HG02970 (cell line): ENCODE measurements around the gene RAD23B.
A peak's percentile ranks its signal among the peaks of the same experiment; 100 is the strongest.

Source experiments
- ATAC-seq: cut with Tn5 transposase; IDR thresholded peaks from one replicate; pipeline ENCODE4 v1.9.1; 2021; ENCODE audit warnings: mild to moderate bottlenecking, moderate library complexity, moderate number of reproducible peaks; ENCODE audit not compliant: unreplicated experiment, low FRiP score

Gene RAD23B

DNA sequence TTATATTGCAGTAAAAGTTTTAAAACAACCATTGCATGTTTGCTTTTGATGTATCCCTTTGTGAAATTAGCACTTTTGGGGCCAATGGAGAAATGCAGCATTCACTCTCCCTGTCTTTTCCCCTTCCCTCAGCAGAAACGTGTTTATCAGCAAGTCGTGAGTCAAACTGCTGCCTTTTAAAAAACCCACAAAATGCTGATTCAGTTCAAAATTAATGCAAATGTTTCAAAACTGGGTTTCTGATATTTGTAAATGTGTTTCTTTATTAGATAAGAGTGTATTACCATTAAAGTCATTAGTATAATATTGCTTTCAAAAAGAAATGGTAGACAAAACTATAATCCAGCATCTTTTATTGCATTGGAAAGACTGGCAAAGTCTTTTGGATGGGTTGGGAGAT lies 47.3 kb downstream of the RAD23B start:
- no peak for ATAC-seq

DNA sequence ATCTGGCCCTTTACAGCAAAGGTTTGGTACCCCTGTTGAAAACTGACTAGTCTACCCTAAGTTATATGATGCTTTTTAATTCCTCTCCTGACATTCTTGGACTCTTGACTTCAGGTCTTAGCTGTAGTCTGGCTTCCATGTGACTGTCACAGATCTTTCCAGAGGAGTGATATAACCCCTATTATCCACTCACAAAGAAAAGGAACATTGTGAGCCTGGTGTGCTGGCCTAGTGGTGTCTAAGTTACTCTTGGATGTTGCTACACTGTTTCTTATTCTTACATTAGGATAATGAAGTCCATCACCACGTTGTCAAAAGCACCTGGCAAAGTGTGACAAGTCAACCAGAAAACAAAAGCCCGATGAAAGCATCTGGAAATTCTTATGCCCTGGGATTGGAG lies 49.8 kb downstream of the RAD23B start:
- ATAC-seq = no peak

DNA sequence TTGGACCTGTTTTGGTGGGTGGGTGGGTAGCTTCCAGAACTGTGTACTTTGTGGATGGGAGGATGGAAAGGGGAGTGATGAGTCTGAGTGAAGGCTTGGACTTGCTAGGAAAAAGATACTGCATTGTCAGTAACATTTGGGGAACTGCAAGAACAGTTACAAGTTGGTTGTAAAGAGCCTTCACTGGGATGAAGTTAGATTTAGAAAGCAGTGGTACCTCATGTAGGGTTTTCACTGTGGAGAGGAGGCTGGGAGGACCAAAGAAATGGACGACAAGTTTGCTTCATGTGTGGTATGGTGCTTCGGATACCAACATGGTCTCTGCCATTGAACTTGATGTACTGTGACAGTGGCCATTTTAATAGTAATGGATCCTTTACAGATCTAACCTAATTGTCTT lies 50.3 kb downstream of the RAD23B start:
- no peak for ATAC-seq

DNA sequence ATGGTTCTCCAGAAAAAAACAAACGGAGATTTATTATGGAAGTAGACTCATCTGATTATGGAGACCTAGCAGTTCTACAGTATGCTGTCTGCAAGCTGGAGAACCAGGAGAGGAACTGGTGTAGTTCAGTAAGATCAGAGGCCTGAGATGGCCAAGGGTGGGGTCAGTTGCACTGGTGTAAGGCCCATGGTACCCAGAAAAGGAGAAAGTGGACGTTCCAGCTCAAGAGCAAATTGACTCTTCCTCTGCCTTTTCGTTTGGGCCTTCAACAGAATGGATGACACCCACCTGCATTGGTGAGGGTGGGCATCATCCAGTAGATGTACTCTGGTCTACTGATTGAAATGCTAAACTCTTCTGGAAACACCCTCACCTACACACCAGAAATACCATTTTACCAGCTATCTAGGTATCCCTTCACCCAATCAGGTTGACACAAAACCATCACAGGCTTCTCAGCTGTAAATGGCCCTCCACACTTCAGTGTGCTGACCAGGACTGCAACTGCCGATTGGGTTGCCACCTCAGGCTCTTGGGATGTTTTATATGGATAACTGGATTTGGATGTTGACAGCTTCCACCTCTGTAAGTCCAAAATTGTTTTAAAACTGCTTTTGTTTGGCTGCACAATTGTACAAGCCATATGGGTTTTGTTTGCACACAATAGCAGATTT lies 51.2 kb downstream of the RAD23B start:
- no peak for ATAC-seq

DNA sequence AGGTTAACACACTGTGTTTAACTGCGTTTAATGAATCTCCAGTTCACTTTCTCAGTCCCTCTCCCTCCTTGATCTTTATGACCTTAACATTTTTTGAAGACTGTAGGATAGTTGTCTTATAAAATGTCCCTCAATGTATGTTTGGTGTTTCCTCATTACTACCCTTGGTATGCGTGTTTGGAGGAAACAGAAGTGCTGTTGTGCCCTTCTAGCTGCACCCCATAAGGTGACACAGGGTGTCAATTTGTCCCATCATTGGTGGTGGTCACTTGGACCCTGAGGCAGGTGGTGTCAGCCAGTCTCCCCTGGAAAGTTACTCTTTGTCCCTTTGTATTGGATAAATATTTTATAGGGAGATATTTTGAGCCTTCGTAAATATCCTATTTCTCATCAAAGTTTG lies 52.3 kb downstream of the RAD23B start:
- ATAC-seq = no peak

DNA sequence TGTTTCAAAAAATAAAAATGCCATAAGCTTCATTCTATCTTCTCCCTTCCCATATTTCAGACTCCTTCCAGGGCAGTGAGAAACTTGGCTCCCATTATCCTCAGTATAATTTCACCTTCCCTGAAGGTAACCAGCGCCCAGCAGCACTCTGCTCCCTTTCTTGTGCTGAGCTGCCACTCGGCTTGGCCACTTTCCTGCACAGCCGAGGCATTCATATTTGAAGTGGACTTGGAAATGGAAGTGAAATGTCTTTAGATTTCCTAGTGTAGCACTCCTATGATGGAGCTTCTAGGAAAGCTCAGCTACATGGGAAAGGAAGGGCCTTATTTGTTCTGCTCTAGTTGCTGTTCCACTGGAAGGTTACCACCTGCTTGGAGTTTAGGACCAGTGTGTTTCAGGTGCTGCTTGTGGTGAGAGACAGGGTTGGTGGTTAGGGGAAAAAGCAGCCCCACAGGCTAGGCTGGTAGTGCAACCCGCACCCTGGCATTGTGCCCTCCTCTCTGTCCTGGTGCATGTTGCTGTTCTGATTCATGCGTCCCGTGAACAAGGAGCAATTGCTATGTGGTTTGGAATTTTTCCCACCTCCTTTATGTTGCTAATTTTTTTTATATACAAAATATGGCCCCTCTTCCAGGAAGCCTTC lies 53.8 kb downstream of the RAD23B start:
- ATAC-seq = no peak

DNA sequence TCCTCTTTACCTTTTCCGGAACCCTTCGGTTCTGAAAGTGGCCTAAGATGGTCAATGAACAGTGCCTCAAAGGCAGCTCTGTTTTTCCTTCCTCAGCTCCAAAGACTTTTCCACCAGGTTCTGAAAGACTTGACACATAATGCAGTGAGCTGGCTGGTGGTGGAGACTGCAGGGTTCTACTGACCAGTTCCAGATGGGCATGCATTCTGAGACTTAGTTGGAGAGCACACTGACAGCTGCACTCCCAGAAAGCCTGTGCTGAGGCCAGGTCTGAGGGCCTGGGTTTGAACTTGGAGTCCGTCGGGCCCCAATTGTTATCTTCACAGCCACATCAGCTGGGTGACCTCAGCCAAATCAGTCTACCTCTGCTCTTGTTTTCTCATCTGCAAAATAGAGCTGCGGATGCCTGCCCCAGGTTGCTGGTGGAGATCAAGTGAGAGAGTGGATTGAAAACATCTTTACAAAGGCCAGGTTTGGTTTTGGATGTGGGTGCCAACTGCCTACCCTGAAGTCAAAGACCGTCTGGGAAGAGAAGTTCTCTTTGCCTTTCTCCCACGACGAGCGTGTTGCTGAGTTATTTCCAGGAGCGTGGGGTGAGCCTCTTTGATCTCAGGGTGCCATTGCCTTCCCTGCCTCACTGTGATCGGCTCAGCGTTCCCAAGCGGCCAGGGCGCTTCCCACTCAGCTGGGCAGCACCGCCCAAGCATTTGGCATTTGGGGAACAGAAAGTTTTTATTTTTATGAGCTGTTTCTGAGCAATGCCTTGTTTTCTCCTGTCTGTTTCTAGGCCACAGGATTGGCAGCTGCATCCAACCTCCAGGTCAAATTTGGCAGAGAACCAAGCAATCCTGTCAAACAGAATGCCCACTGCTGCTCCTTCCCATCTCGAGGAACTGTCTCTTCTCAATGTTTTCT lies 54.9 kb downstream of the RAD23B start:
- ATAC-seq = no peak

DNA sequence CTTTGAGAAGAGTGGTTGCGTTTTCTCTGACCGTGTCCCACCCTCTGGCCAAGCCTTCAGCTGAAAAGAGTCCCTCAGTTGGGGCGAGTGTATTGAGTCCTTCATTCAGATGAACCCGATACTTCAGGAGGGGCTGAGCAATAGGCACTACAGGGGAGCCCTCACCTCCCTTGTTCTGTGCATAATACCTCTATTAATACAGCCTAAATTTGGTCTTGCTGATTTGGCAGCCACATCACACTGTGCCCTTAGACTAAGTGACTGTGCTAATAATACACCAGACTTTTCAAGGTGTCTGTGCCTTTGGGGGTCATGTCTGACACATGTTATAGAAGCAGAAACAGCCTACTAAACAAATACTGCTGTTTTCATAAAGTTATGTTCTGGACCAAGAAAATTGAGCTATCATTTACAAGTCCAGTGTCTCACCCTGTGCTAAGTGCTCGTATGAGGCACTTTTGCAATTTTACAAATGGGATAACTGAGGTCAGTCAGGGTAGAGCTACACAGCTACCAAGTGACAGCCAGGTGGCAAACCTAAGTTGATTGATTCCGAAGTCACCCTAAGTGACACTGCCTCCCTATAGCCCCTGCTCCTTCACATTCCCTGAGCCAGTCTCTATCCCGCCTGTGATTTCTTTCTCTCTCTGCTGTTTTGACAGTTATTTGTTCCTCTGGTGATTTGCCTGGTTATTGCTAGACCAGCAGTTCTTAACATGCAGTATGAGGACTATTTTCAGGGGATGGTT lies 56.0 kb downstream of the RAD23B start:
- no peak for ATAC-seq

DNA sequence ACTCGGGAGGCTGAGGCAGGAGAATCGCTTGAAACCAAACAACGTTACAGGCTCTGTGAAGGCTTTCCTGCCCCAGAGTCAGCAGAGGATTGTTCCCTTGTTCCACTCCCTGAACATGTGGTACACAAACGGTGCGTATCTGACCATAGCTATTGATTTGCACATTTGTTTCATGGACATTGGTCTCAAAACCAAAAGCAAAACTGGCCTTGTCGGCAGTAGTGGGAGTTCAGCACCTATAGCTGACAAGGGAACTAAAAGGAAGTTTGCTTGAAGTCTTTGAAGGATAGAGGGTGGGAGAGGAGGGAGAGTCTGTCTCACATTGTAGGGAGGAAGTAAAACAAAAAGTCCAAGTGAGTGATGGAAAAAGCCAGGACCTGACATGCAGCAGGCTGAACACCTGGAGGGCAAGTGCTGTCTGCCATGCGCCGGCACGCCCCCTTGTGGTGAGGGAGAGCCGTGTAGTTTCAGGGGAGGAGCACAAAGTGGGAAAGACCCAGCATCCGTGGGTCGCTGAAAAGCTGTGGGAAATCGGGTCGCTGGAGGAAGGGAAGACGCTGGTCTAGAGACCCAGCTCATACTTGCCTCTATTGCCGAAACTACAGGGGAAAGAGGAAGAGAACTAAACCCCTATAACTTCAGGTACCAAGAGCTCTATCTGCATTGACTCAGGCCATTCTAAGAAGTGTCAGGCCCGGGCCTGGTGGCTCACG lies 58.0 kb downstream of the RAD23B start:
- peak; percentile 70 for ATAC-seq

DNA sequence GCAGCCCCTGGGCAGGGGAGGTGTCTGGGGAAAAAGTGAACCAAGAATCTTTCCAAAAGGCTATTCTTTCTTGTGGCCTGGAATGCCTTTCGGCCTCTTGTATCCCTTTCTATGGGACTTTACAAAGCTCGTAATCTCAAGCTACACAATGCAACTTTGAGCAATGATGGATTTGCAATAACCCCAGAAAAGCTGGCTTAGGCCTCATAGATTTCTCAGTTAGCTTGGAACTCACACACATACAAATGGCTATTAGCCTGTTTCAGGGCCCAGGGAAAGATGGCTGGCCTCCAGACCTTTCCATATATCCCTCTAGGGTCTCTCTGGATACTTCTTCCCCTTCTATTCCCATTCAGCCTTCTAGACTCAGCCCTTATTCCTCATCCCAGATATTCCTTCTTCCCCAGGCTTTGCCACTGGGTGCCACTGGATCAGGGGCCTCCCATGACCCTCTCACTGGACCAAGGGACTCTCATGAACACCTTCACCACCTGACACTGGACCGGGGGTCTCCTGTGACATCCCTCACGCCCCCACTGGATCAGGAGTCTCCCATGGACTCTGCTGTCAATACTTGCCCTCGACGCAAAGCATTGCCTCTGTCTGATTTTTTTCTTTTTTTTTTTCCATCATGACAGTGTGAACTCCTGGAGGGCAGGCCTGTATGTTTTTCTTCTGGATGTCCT lies 59.5 kb downstream of the RAD23B start:
- ATAC-seq = no peak

DNA sequence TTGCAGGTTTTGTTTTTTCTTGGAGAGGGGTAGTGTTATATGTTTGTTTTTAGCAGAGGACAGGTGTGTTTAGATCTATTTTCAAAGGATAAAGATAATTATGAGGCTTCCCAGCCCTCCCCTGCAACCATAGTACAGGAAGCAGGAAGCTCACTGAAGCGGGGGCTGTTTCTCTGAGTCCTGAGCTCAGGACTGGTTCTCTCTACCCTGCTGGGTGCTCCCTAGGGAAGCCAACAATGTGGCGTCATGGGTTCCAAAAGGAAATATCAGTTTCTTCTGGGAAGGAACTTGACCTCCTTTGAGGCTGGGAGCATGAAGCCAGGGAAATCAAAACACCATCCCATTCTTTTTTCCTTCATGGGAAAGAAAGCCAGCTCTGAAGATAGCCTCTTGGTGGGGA lies 62.2 kb downstream of the RAD23B start:
- ATAC-seq = no peak

DNA sequence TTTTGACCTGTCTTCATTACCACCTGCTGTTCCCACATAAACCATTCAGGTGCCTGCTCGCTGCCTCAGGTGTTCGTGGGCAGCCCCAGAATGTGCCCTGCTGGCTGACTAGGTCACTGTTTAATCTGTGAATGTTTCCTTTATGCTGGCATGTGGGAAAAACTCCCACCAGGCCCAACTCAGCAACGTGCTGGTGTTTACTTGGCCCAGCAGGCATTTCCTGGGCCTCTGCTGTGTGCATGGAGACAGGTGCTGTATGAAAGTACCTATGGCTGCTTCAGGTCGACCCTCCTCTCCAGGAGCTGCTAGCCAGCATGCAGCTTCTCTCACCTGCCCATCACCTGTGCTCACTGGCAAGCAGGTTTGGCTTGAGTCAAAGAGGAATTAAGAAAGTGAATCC lies 65.8 kb downstream of the RAD23B start:
- no peak for ATAC-seq

DNA sequence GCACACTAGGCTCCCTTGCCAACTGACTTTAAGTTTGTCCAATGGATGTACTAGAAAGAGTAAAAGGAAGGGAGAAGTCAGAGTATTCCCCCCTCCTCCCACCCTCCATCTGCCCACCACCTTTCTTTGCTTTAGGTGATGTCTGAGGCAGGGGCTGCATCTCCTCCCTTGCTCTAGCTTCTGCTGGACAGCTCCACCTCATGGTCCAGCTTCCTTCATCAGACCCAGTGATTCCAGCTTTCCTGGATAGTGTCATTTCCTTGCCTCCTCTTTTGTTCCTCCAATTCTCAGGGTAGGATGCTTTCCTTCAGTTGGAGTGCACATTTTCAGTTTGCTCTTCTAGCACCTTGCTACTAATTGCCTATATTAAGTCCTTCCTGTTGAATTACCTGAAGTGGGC lies 67.4 kb downstream of the RAD23B start:
- no peak for ATAC-seq

DNA sequence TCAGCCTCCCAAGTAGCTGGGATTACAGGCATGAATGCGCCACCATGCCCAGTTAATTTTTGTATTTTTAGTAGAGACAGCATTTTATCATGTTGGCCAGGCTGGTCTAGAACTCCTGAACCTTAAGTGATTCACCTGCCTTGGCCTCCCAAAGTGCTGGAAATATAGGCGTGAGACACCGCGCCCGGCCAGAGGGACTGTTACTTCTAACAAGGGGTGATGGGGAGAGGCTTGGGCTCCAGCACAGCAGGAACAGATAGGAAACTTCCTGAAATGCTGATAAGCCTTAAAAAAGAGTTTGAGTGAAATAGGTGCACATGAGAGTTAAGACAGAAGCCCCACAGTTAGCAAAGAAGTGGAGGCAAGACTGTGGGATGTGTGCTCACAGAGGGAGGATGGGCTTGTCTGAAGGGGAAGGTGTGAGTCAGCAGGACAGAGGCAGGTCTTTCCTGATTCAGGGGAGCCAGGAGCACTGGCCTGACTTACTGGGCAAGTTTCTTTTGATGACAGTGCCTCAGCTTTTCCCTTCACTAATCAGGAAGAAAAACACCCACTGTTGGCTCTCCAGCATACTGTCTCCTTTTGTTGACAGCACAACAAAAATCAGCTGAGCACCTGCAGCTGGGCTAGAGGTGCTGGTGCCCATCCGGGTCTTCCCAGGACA lies 68.4 kb downstream of the RAD23B start:
- ATAC-seq = no peak

DNA sequence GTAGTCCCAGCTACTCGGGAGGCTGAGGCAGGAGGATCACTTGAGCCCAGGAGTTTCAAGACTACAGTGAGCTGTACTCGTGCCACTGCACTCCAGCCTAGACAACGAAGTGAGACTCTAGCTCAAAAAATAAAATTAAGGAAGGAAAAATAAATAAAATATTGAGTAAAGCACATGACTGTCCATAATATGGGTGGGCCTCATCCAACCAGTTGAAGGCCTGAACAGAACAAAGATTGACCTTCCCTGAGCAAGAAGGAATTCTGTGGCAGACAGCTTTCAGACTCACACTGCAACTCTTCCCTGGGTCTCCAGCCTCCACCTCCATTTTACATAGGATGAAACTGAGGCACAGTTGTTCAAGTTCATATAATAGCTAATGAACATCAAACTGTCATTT lies 72.3 kb downstream of the RAD23B start:
- ATAC-seq = no peak

DNA sequence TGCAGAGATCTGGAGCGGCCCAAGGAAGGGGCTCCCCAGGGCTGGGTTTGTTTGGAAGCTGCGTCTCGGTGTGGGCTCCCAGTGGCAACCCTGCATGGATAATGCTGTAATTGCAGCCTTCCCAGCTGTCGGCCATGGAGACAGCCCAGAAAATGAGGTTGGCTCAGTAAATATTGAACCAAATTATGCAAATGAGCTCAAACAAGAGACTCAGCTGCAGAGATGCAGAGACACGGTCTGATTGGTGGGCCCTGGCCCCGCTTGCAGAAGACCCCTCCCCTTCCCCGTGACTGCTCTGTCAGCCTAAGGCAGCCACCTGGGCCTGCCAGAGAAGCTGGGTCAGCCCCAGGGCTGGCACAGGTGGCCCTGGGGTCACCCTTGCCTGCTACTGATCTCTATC lies 75.9 kb downstream of the RAD23B start:
- ATAC-seq = no peak

DNA sequence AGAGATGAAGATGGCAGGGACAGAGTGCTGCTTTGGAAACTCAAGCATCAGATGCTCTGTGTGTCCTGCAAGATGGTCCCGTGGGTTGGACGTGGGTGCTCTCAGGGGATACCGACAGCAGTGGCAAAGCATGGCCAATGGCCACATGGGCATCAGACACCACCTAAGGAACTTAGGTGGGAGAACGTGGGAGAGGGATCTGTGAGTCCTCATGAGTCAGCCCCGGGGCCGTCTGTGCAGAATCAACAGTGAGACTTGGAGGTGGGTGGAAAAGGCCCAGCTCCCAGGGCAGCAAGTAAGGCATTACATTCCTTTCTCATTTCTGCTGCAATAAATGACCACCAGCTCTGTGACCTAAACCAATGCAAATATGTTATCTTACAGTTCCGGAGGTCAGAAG lies 77.0 kb downstream of the RAD23B start:
- ATAC-seq = no peak

DNA sequence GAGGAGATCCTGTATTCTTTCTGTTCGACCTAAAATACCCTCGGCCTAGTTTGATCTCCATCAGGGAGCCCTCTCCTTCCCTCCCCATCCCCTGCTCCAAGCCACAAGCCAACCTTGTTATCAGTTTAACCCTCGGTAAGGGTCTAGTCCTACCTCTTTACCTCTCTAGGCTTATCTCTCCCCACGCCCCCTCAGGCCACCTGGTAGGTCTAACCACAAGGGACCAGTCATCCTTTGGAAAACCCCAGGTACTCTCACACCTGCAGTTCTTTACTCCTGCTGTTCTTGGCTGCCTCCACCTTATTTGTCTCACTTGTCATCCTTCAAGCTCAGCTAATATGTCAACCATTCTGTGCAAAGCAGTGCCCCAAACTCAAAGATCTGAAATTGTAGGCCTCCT lies 78.7 kb downstream of the RAD23B start:
- no peak for ATAC-seq

DNA sequence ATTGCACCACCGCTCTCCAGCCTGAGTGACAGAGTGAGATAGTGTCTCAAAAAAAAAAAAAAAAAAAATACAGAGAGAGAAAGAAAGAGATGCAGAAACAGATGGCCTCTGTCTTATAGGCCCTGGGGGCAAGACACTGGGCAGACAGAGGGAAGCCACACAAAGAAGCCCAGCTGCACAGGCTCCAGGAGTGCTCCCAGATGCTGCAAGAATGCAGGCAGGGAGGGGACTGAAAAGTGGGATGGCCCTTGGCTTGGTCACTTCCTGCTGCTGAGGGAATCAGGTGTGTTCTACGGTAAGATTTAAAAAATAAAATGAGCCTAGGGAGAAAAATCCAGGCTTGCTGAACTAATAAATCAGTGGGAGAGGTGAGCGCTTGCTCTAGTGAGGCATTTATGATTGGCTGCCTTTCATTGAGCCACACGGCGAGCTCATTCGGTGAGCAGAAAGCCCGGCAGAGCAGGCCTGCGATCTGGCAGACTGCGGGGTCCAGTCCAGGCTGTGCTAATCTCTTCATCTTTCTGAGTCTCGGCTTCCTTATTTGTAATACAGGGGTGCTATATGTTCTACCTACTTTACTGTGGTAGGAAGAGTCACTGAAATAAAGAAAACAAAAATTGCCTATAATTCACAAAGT lies 80.6 kb downstream of the RAD23B start:
- ATAC-seq = no peak
